Gastroesophageal sphincter (tissue), 3 donors: ENCODE measurements around the gene SRP68.
"Not testable (repeated sequence)": the region's sequence is repeated elsewhere in the genome, so short reads cannot be mapped to it uniquely, and the experiment has no call there.

Experiments
- CTCF ChIP-seq, 4 experiments: fragments of 200-600 bp in 2 of 4; fragments of 450-650 bp in 2 of 4; sonication (generic) in 1 of 4; IDR thresholded peaks; one replicate each; pipeline ENCODE4 v1.5.1; 2017 to 2019; ENCODE audit warnings: antibody characterized with exemption in 4 of 4, mild to moderate bottlenecking in 2 of 4, moderate library complexity in 2 of 4
- POLR2A ChIP-seq, 2 donors: fragments of 450-650 bp; IDR thresholded peaks; one replicate each; pipeline ENCODE4 v1.6.1; 2017; ENCODE audit warnings: antibody characterized with exemption in 2 of 2, mild to moderate bottlenecking in 2 of 2, moderate library complexity in 1 of 2

- not testable (repeated sequence) for TF ChIP-seq POLR2A, CTCF (IDR thresholded peaks at IDR 0.05)
These were observed 14.1 kb downstream of the SRP68 start for GRCh38 chr17:76058264-76058663.
